Mesodermal cell (in vitro differentiated cells): ENCODE data around the gene PANK2.

Experiments
- H3K27ac ChIP-seq: 2 replicates; pipeline ENCODE4 v1.7.0; 2013; ENCODE audit warnings: mild to moderate bottlenecking, low read depth, low read length, moderate library complexity; ENCODE audit not compliant: severe bottlenecking
- H3K36me3 ChIP-seq: 2 replicates; pipeline ENCODE4 v1.7.1; 2013; ENCODE audit warnings: mild to moderate bottlenecking, low read length, moderate library complexity; ENCODE audit not compliant: control insufficient read depth, insufficient read depth
- H3K4me1 ChIP-seq: one replicate; pipeline ENCODE4 v1.7.1; 2013; ENCODE audit warnings: mild to moderate bottlenecking, low read length; ENCODE audit not compliant: insufficient read depth, control insufficient read depth, poor library complexity, severe bottlenecking
- H3K4me3 ChIP-seq: 2 replicates; pipeline ENCODE4 v1.7.0; 2013; ENCODE audit warnings: low read length, control low read depth, mild to moderate bottlenecking; ENCODE audit not compliant: insufficient read depth, poor library complexity, severe bottlenecking; ENCODE audit errors: extremely low read depth
- H3K9me3 ChIP-seq: 2 replicates; pipeline ENCODE4 v1.7.1; 2013; ENCODE audit warnings: mild to moderate bottlenecking, low read length, moderate library complexity; ENCODE audit not compliant: control insufficient read depth
- WGBS, 2 experiments: methylation state at CpG; one replicate each; pipeline ENCODE4 v1.1.5; 2013; ENCODE audit warnings: missing lambda C conversion rate in 2 of 2; ENCODE audit not compliant: insufficient coverage in 2 of 2; 5-methylcytosine and 5-hydroxymethylcytosine counted together

Gene PANK2

DNA sequence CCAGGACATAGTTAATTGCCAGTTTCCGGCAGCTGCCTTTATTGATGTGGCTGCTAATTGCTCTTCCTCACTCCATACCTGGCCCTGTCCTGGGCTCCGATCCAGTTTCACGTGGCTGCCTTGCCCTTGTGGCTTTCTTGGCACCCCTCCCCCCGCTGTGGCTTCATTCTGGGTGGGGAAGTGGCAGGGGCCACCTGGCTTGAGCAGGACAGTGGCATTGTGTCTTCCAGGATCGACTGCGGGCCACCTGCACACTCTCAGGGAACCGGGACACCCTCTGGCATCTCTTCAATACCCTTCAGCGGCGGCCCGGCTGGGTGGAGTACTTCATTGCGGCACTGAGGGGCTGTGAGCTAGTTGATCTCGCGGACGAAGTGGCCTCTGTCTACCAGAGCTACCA is 31.8 kb upstream of the PANK2 start:
- no peaks in the 10 kb centered on the region for H3K4me1 ChIP-seq
- no peaks in the 10 kb centered on the region for H3K9me3 ChIP-seq
- WGBS, 2 experiments = 88 to 91% methylated on average over 13 to 14 of the region's 14 CpGs
- H3K4me3 ChIP-seq = no peak overlapping the region
- peaks cover 81% of the 10 kb centered on the region for H3K36me3 ChIP-seq
- no peak overlapping the region for H3K27ac ChIP-seq

DNA sequence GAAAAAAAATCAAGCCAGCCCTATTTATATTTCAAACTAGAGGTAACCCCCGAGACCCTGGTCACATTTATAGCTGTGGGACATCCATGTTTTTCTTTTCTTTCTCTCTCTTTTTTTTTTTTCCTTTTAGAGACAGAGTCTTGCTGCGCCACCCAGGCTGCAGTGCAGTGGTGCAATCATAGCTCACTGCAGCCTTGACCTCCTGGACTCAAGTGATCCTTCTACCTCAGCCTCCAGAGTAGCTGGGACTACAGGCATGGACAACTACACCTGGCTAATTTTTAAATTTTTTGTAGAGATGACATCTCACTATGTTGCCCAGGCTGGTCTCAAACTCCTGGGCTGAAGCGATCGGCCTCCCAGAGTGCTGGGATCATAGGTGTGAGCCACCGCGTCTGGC is 30.5 kb upstream of the PANK2 start:
- 88 to 96% methylated on average over 4 to 5 of the region's 6 CpGs for WGBS, 2 experiments
- no peaks in the 10 kb centered on the region for H3K4me1 ChIP-seq

DNA sequence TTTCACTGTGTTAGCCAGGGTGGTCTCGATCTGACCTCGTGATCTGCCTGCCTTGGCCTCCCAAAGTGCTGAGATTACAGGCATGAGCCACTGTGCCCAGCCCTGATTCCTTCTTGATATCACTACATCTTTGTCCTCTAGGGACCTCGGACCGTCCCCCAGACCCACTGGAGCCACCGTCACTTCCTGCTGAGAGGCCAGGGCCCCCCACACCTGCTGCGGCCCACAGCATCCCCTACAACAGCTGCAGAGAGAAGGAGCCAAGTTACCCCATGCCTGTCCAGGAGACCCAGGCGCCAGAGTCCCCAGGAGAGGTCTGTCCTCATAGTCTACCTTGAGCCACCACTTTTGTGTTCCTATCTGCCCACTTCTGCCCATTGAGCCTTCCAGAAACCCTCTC is 28.0 kb upstream of the PANK2 start:
- H3K4me3 ChIP-seq = no peak overlapping the region
- H3K27ac ChIP-seq = no peak overlapping the region
- no peaks in the 10 kb centered on the region for H3K9me3 ChIP-seq
- 94 to 95% methylated on average over 6 to 7 of the region's 7 CpGs for WGBS, 2 experiments
- H3K36me3 ChIP-seq = peaks cover 98% of the 10 kb centered on the region
- no peaks in the 10 kb centered on the region for H3K4me1 ChIP-seq

More for the DNA sequence above, 30.5 kb upstream of the PANK2 start:
- Histone ChIP-seq H3K9me3 (no peaks in the 10 kb centered on the region), H3K36me3 (peaks cover 92% of the 10 kb centered on the region), H3K27ac (no peak overlapping the region), H3K4me3 (no peak overlapping the region)

DNA sequence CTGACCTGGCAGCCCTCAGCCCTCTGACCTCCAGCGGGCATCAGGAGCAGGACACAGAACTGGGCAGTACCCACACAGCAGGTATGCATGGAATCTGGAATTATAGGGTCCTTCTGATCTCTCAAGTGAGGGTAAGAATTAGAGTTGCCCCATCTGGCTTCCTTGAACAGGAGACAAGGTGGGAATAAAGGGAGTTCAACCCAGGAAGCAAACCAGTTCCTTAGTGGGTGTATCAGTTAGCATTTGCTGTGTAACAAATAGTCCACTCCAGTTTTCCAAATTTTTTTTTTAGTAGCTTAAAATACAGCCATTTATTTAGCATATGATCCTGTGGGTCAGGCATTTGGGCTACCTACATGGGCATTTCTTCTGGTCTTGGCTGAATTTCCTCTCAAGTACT is 26.9 kb upstream of the PANK2 start:
- Histone ChIP-seq H3K36me3 (peaks cover 96% of the 10 kb centered on the region), H3K4me1 (no peaks in the 10 kb centered on the region)
- 91% methylated on average over 1 of the region's 1 CpG; no CpG with 5 or more reads in 1 of the 2 experiments for WGBS, 2 experiments

DNA sequence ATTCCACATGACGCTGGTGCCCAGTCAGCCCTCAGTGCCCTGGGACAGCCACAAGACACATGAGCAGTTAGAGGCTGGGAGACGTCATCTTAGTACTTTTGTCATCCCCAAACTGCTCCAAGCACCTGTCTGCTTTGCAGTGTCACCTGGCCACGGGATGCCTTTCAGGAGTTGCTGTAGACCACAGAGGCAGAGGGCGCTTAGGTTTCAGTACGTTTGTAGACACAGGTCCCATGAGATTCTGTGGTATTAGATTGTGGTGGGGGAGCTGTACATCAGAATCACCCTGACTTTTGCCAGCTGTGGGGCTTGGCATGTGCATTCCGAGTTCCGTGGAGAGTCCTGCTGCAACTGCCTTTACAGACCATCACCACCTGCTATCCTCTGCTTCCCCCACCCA is 25.9 kb upstream of the PANK2 start:
- Histone ChIP-seq H3K36me3 (peaks cover 96% of the 10 kb centered on the region), H3K27ac (no peak overlapping the region), H3K9me3 (no peaks in the 10 kb centered on the region), H3K4me1 (no peaks in the 10 kb centered on the region), H3K4me3 (no peak overlapping the region)
- 94 to 98% methylated on average over 7 of the region's 7 CpGs for WGBS, 2 experiments

More for the DNA sequence above, 26.9 kb upstream of the PANK2 start:
- Histone ChIP-seq H3K4me3 (no peak overlapping the region), H3K27ac (no peak overlapping the region), H3K9me3 (no peaks in the 10 kb centered on the region)

DNA sequence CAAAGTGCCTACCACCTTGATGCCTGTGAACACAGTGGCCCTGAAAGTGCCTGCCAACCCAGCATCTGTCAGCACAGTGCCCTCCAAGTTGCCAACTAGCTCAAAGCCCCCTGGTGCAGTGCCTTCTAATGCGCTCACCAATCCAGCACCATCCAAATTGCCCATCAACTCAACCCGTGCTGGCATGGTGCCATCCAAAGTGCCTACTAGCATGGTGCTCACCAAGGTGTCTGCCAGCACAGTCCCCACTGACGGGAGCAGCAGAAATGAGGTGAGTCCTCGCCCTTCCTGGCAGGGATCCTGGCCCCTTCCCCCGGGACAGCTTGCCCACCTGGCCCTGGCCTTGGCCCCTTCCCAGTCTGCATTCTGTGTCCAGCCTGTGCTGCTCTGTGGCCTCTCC is 24.7 kb upstream of the PANK2 start:
- peaks cover 90% of the 10 kb centered on the region for H3K36me3 ChIP-seq
- no peak overlapping the region for H3K4me3 ChIP-seq
- H3K27ac ChIP-seq = no peak overlapping the region
- WGBS, 2 experiments = 95% methylated on average over 5 of the region's 5 CpGs
- no peaks in the 10 kb centered on the region for H3K4me1 ChIP-seq
- H3K9me3 ChIP-seq = no peaks in the 10 kb centered on the region

DNA sequence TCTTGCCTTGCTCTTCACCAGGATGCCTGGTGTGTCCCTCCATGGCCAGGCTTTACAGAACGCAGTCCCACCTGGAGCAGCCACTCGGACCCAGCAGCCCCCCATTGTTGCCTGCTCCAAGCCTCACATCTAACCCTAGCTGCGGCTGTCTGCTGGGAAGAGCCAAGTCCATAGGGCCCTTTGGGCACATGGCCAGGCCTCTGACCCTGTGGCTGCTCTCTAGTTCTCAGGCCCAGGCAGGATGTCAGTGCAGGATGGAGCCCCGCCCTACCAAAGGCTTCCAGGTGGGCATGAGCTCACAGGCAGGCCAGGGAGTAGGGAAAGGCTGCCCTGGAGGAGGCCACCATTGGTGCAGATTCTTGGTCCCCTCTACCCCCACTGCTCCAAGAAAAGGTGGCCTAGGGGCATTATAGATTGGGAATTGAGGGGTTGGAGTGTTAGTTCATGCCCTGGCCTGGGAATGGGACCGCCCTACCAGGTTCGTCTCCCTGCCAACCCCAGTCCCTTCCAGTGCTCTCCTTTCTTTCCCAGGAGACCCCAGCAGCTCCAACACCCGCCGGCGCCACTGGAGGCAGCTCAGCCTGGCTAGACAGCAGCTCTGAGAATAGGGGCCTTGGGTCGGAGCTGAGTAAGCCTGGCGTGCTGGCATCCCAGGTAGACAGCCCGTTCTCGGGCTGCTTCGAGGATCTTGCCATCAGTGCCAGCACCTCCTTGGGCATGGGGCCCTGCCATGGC is 23.9 kb upstream of the PANK2 start:
- Histone ChIP-seq H3K27ac (no peak overlapping the region), H3K4me1 (no peaks in the 10 kb centered on the region), H3K4me3 (no peak overlapping the region), H3K9me3 (no peaks in the 10 kb centered on the region), H3K36me3 (peaks cover 82% of the 10 kb centered on the region)
- WGBS, 2 experiments = 95 to 98% methylated on average over 7 to 13 of the region's 14 CpGs

DNA sequence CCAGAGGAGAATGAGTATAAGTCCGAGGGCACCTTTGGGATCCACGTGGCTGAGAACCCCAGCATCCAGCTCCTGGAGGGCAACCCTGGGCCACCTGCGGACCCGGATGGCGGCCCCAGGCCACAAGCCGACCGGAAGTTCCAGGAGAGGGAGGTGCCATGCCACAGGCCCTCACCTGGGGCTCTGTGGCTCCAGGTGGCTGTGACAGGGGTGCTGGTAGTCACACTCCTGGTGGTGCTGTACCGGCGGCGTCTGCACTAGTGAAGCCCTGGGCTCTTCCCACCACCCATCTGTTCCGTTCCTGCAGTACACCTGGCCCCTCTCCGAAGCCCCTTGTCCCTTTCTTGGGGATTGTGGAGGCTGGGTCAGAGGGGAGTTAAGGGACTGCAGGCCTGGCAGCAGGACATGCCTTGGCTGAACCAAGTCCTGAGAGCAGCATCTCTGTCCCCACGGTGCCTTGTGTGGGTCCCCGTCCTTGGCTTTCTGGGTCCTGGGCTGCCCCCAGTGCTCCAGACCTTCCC is 23.2 kb upstream of the PANK2 start:
- Histone ChIP-seq H3K27ac (no peak overlapping the region), H3K4me1 (no peaks in the 10 kb centered on the region), H3K9me3 (no peaks in the 10 kb centered on the region), H3K4me3 (no peak overlapping the region), H3K36me3 (peaks cover 78% of the 10 kb centered on the region)
- 93 to 99% methylated on average over 8 to 11 of the region's 14 CpGs for WGBS, 2 experiments

DNA sequence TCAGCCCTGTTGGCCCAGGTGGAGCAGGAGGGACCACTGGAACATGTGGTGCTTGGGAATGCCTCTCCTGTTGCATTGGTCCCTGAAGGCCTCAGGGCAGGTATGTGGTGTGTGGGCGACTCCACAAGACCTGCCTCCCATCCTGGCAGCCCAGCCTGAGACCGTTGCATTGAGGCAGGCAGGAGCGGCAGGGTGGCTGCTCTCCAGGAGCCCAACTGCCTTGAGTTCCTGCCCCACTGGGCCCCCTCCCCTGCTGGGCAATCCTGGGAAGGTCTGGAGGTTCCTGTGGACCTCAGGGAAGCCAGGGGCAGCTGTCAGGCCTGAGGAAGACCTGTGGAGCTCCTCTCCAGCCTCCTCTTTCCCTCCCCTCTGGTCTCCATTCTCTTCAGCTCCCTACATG is 22.7 kb upstream of the PANK2 start:
- Histone ChIP-seq H3K4me1 (no peaks in the 10 kb centered on the region), H3K9me3 (no peaks in the 10 kb centered on the region), H3K27ac (no peak overlapping the region), H3K4me3 (no peak overlapping the region), H3K36me3 (peaks cover 78% of the 10 kb centered on the region)
- 95 to 100% methylated on average over 2 to 3 of the region's 3 CpGs for WGBS, 2 experiments

DNA sequence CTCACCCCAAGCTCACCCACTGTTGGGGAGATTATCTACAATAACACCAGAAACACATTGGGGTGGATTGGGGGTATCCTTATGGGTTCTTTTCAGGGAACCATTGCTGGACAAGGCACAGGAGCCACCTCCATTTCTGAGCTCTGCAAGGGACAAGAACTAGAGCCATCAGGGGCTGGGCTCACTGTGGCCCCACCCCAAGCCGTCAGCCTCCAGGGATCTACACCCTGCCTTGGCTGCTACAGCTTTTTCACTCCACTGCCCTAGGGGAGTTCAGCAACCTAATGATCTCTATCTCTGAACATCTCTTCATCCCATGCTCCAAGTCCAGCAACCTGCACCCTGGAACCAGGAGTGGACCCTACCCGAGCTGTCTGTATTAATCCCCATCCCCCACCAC is 21.4 kb upstream of the PANK2 start:
- H3K9me3 ChIP-seq = no peaks in the 10 kb centered on the region
- H3K36me3 ChIP-seq = peaks cover 77% of the 10 kb centered on the region
- 93 to 100% methylated on average over 1 to 2 of the region's 2 CpGs for WGBS, 2 experiments
- no peak overlapping the region for H3K27ac ChIP-seq
- no peak overlapping the region for H3K4me3 ChIP-seq
- H3K4me1 ChIP-seq = no peaks in the 10 kb centered on the region
